Stimulated activated CD8-positive, alpha-beta memory T cell treated with anti-CD3 and anti-CD28 coated beads, Interleukin-7, amount 100 ng/mL, for 48 hours (primary cell): ENCODE data around the gene KCNQ1.

Experiments used
- DNase-seq, 2 donors: peaks; one replicate each; pipeline ENCODE4 v3.0.0-alpha.2; 2020; ENCODE audit warnings: low read depth in 1 of 2; ENCODE audit errors: extremely low read depth in 1 of 2

Gene KCNQ1

DNA sequence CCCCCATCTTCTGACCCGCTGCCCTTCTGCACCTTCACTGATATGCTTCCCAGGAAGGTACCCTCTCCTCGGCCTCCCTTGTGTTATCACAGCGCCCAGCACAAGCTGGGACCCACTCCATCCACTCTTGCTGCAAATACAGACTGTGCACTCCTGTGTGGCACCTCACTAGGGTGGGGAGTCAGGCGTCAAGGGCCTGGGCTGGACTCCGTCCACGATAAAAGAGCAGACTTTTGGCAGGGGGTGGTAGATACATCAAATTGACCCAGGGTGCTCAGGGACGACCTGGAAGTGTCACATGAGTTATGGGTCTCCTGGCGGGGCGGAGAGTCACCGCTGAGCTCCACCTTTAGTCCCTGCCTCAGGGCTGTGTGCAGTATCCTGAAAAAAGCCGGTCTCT, 1.4 kb upstream of the KCNQ1 start:
- no peak for DNase-seq

DNA sequence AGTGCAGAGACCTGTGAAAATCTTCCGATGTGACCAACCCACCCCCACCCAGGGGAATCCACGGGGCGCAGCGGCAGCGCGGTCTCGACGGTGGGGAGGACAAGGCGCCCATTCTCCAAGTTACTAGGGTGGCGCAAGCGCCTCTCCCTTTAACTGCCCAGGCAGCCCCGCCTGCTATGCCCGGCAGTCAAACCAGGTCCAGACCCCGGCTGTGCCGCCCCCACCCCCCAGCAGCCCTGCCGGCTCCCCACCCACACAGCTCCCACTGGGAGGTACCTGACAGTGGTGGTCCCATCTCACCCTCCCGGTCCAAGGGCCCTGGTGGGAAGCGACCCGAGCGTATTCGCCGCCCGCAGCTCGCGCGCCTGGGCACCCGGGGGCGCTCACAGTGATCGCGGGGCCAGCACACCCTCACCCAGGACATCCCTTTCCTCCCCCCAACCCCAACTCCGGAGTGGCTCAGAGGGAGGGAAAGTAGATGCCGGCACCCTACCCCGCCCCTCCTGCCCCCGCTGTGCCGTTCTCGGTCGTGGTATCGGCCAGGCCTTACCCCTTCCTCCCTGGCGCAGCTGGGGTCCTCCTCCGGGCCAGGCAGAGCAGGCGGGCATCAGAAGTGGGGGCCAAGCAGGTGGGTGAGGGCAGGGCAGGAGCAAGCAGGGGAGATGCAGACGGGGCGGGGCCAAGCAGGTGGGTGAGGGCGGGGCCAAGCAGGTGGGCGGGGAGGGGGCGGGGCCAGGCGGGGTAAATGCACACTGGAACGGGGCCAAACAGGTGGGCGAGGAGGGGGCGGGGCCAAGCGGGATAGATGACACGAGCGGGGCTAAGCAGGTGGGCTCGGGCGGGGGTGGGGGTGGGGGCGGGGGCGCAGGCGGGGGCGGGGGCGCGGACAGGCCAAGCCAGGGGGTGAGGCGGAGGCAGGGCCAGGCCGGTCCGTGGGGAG, 657 bp upstream of the KCNQ1 start, which contains the start of gene TRPM5:
TRPM5 (minus strand) TSS at position 634 of the 940 bp plus-strand sequence. CDS start 21,478 bp downstream, outside the sequence.
- DNase-seq, result peak in 1 of 2 donors; percentile 62

GRCh38 chr11:2445746-2446551, 1.1 kb downstream of the KCNQ1 start:
- DNase-seq, result no peak

DNA sequence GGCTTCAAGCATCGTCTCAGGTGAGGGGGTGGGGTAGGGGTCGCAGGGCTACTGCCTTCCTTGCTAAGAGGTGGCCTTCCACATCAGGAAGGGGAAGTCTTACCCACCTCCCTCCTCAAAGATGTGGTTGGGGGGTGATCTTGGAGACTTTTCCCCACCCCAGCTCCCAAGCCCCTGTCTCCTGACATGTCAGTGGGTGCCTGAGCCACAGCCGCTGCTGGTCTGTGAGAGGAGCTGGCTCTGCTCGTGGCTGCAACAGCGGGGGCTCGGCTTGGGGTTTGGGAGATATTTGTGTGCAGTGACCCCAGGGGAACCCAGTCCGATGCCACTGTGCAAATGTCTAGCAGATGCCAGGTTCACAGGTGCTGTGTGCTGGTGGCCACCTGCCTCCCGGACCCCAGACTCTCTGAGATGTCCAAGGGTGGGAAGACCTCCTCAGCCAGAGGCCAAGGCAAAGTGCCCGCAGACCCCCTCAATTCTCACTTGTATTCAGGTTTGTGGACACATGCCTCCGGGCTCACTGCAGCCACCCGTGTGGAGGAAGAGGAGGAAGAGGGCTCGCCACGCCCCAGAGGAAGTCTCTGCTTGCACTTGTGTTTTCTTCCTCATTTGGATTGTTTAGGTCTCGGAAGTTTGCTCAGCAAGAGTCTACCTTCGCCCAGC, 1.9 kb downstream of the KCNQ1 start:
- no peak for DNase-seq

- DNase-seq, result no peak
These were observed 2.6 kb downstream of the KCNQ1 start for GRCh38 chr11:2447253-2447950.

- DNase-seq, result no peak
These were observed 3.3 kb downstream of the KCNQ1 start for GRCh38 chr11:2447951-2448650.

DNA sequence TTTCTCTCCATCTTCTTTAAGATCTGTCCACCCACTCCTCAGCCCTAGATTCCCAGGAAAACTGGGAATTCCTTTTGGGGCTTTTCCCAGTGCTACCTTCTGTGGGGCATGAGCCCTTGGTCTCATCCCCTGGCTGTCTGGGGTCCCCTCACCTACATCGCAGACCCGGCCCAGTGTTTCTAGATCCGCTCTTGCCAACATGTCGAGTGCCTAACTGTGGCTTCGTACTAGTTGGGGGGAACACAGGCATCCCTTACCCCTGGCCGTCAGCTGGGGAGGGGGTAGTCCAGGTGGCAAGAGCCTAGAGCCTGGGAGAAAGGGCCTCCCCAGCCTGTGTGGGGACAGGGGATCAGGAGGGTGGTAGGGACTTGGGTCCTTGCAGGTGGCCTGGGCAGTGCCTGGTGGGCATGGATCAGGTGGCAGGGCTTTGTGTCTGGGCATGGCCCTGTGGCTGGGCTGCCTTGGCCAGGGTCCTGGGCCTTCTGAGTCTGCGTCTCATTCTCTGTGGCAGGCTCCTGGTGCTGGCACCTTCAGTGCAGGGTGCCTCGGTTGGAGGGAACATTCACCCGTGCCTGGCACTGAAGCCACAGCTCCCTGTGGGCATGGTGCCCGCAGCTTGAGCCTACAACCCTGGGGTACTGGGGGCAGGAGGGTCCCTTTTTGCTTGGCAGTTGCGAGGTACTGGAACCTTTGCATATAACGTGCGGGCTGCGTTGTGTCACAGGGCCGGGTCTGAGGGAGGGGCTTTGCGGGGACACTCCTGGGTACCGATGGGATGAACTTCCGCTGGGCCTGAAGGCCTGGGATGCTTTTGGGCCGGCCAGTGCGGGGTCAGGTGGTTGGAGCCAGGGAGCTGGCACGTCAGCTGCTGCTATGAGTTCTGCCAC, 4.1 kb downstream of the KCNQ1 start:
- DNase-seq, result no peak

- no peak for DNase-seq
These were observed 4.9 kb downstream of the KCNQ1 start for GRCh38 chr11:2449548-2450320.

DNA sequence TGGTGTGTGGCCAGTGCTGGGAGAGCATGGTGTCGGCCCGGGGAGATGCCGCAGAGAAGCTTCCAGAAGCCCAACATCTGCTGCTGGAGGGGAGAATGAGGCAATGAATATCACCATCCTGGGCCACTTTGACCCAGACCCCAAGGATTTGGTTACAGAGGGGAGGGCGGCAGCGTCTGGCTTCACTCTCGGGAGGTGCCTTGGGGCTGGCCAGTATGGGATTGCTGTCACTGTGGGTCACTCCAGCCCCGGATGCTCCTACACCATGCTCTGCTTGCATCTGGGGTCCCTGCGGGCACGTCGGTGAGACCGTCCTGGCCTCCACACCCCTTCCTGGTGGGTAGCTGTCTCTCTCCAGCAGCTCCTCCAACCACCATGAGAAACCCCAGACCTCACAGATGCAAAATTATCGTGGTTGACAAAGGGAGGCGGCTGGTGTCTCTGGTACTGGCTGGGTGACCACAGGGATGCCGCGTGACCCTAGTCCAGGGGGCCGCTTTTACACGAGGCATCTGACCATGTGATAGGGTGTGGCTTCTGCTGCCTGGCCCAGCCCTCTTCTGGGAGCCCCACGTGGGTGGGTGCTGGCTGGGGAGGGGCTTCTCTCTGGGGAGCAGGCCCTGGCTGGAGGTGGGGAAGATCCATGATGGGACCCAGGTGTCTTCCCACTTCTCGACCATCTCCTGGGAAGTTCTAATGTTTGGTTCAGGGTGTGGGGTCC, 5.7 kb downstream of the KCNQ1 start:
- DNase-seq, result no peak

GRCh38 chr11:2451336-2451735, 6.5 kb downstream of the KCNQ1 start:
- no peak for DNase-seq

GRCh38 chr11:2451916-2452315, 7.1 kb downstream of the KCNQ1 start:
- no peak for DNase-seq

DNA sequence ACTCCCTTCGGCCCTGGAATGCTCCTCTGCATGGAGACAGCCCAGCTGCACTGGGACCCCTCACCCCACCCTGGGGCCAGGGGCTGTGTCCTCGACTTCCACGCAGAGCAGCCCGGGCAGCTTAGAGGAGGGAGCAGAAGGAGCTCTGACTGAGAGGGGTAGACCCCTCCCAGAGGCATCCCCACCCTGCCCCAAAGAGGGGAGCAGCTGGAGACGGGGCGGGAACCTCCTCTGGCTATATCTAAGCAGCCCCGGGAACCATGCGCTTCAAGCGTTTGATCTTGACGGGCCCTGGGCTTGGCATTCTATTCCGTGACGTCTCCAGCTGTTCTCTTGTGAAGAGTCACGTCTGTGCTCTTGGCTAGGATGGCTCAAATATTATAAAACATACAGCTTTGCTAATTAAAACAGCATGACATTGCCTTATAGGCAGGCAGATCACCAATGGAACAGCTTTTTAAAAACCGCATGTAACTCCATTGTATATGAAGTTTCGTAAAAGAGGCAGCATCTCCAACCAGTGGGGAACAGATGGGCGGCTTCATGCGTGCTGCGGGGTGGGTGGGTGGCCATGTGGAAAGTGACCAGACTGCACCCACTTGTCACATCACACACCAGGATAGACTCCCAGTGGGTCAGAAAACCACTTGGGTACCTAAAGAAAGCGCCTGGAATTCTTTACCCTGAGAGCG, 7.7 kb downstream of the KCNQ1 start:
- DNase-seq, result no peak

- DNase-seq, result no peak
These were observed 8.6 kb downstream of the KCNQ1 start for GRCh38 chr11:2453436-2453835.

DNA sequence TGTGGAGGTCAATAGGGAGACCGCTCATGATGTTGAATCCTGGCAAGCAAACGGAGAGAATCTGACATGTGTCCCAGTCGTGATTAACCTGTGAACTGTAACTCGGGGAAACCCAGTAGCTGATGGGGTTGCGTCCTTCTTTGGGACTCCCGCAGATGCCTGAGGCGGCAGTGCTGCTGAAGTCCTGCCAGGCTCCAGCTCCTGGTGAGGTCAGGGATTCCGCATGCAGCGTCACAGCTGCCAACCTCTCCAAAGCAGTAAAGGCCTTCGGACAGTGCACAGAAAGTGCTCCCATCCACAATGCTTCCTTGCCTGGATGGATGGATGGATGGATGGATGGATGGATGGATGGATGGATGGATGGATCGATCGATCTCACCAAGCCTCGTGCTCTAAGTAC, 13.5 kb downstream of the KCNQ1 start:
- DNase-seq, result no peak

GRCh38 chr11:2459016-2459725, 14.4 kb downstream of the KCNQ1 start:
- no peak for DNase-seq

DNA sequence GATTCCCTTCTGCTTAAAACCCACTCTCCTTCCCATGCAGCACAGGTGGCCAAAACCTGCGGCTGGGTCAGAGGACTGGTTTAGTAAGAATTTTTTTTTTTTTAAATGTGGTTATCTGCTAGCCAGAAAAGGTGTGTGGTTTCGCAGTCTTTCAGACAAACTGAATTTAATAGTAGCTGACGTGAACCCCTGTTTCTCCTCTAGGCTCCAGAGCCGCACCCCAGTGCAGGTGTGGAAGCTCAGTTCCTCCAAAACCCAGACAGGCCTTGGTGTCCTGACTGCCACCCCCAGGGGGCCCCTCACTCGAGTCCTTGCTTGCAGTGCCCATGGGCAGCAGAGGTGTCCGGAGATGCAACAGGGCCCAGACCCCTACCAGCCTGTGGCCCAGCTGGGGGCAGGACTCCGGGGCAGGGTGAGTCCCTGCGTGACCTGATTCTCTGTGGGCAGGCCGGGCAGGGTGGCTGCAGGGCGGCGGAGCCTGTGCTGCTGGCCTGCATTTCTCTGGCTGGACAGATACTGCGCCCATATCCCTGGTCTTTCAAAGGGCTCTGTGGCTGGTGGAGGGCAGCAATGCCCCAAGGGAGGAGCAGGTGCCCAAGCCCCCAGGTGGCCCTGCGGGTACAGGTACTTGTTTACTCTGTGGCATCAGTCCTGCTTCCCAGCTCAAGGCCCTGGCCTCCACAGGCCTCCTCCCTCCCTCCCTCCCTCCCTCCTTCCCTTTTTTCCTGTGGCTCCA, 15.2 kb downstream of the KCNQ1 start:
- no peak for DNase-seq
